Activated naive CD4-positive, alpha-beta T cell (primary cell): ENCODE measurements around the gene RFX7.

Experiments used
- DNase-seq, 4 experiments: peaks; one replicate each; lab custom pipeline; 2025; lab: John Stamatoyannopoulos, UW

The RFX7 gene

DNA sequence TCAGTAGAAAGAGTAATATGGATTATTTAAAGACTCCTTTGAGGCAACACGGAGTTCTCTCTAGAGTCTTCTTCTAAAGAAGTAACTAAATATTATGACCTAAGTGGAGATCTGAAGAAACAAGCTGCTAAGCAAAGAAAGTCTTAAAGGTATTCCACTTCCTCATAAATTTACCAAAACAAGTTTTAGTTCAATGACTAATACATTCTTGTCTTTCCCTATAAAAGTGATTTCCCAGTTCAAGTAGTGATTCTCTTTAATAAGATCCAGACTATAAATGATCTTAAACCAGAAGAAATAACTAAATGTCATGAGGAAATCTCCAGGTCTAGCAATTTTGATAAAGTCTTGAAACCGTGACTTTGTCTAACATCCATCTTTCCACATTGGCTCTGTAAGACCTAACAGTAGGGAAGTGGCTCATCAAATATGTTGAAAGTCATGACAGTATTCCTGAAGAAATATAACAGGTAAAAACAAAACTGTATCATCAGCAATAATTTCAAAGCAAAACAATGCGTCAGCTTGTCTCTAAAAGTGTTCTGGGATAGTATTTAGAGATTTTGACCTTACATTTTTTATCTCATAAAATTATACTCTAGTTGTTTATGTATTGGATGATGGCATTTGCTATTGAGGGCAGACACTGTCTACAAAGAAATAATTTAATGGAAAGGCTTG is 198.5 kb downstream of the RFX7 start:
- no peak for DNase-seq

DNA sequence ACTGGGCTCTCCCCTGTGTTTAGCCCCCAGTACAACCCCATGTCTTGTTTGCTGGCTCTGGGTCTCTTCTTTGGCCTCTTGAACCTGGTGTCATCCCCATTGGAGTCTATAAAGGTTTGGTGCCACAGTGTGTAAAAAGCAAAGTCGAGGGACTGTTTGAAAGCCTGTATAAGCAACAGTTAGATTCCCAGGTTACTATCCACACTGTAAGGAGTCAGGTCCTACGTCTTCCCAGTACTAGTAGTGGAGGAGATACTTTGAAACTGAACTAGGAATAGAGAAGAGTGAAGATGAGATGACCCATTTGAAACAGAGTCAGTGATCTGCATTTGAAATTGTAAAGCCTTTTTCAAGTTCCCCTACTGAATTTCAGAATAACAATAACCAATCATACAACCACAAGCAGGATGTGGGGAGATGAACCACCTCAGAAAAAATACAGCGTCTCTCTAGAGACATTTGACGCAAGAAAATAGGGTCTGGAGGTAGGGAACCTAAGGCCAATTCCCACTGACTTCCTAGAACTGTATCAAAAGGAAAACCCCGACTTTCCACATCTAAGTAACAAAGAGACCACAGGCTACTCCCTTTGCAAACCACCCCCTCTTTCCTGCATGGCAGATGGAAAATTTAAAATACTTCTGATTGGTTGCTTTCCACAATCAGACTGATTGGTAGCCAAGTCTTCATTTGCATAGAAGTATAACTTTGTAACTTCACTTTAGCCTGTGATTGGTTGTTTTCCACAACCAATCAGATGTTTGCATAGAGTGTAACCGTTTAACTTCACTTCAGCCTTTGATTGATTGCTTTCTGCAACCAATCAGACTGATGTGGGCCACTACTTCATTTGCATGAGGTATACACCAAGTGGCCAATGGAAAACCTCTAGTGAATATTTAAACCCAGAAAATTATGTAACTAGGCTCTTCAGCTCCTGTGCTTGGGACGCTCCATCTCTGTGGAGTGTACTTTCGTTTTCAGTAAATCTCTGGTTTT is 200.4 kb downstream of the RFX7 start:
- DNase-seq, result no peak

DNA sequence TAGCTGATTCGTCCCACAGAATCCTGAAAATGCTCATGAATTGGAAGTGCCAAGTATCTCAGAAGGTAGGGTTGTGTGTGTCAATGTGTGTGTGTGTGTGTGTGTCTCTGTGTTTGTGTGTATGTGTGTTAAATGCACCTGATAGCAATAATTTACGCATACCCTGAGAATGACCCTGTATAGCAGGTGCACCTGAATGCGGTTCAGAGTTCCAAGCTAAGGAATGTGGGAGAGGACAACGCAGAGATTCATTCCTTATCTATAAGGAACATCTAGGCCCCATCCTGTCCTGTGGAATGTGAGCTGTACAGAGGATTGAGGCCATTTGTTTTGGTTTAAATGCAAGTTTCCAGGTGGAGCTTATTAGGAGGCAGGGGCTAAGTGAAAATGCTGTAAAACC is 201.2 kb downstream of the RFX7 start:
- DNase-seq, result no peak

DNA sequence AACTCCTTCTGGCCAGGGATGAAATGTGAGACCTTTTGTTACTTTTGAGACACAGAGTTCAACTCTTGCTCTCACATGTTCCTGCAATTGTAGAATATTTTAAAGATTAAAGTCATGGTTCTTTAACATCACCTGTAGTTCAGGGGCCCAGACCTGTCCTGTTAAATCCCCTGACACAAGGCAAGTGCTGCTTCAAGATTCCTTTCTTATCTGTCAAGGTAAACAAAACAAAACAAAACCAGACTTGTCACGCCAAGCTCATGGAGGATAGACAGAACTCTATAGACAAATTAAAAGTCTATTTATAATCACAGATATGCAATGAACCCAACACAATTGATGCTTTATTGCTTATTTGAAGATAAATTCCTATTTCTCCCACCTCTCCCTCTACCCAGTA is 201.6 kb downstream of the RFX7 start:
- DNase-seq, result no peak

DNA sequence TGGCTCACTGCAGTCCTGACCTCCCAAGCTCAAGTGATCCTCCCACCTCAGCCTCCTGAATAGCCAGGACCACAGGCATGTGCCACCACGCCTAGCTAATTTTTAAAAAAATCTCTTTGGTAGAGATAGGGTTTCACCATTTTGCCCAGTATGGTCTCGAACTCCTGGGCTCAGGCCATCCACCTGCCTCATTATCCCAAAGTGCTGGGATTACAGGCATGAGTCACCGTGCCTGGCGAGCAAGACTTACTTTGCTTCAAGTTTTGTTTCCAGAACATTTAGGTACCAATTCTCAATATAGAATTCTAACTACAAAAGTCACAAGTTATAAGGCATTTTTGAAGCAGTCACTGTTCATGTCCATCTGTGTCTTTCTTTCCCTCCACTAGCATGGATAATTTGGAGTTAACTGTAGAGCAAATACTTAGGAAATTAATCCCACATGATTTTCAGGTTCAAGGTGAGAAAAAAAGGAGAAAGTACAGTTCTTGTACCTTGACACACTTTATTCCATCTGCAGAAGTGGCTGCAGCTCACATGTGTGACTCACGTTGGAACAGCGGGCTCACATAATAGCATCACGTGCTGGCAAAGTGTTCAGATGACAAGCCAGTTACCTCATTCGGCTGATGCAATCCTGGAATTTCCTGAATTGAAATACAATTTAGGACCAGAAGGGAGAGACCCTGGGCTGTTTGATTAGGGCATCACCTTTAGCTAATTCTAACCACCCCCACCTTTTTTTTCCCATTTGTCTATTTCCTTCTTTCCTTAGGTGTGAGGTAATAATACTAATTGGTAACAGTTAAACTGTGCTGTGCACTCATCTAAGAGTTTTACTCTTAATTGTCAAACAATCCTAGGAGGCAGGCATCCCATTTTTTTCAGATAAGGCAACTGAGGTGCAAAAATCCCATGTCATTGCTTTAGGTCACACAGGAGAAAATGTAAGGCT is 203.3 kb downstream of the RFX7 start:
- DNase-seq, result no peak

DNA sequence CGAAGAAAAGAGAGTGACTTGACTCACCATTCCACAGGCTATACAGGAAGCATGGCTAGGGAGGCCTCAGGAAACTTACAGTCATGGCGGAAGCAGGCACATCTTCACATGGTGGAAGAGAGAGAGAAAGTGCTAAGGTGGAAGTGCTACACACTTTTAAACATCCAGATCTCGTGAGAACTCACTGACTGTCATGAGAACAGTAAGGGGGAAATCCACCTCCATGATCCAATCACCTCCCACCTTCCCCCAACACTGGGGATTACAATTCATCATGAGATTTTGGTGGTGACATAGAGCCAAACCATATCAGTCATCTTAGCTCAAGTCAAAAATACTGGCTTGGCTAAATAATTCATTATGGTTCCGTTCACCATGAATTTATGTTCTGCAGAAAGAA is 205.0 kb downstream of the RFX7 start:
- DNase-seq, result no peak

DNA sequence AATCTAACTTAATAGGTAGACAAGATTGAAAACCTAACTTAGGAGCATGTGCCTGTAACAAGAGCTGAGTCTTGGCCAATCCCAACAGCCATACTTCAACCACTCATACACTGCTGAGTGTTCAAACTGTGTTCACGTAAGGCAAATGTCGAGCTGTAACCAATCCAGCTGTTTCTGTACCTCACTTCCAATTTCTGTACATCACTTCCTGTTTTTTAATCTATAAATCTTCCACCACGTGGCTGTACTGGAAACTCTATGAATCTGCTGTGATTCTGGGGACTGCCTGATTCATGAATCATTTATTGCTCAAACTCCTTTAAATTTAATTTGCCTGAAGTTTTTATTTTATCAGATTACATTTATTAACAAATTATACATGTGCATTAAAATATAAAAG is 205.7 kb downstream of the RFX7 start:
- DNase-seq, result no peak
